Esophagus squamous epithelium (tissue), 5 donors: ENCODE results near the gene CMTM3. TPM values are rescaled to one million over a fixed set of nuclear protein-coding genes. Genes with fewer than 3 reads are reported as not detected.

Experiments
- DNase-seq: peaks from one replicate; lab custom pipeline; 2025; lab: John Stamatoyannopoulos, UW
- H3K27ac ChIP-seq, 4 donors: fragments of 200-600 bp; sonication (generic); one replicate each; pipeline ENCODE4 v1.5.1; 2016 to 2019; ENCODE audit warnings: mild to moderate bottlenecking in 1 of 4
- H3K27me3 ChIP-seq, 4 donors: fragments of 200-600 bp; sonication (generic); 1 replicate in 3 of 4; 2 replicates in 1 of 4; pipeline versions ENCODE4 v1.5.1 to v1.6.0; 2017 to 2021; ENCODE audit warnings: antibody characterized with exemption in 1 of 4
- H3K36me3 ChIP-seq, 3 donors: fragments of 200-600 bp; sonication (generic); one replicate each; pipeline ENCODE4 v1.5.1; 2016 to 2019
- H3K4me1 ChIP-seq, 3 donors: fragments of 200-600 bp; sonication (generic); one replicate each; pipeline ENCODE4 v1.5.1; 2017 to 2019
- H3K4me3 ChIP-seq, 4 donors: fragments of 200-600 bp; sonication (generic); 1 replicate in 3 of 4; 2 replicates in 1 of 4; pipeline ENCODE4 v1.5.1; 2016 to 2019; ENCODE audit warnings: mild to moderate bottlenecking in 2 of 4, moderate library complexity in 1 of 4
- H3K9me3 ChIP-seq, 3 donors: fragments of 200-600 bp; sonication (generic); one replicate each; pipeline ENCODE4 v1.5.1; 2016 to 2019
- CTCF ChIP-seq, 6 experiments: fragments of 450-650 bp in 4 of 6; fragments of 200-600 bp in 2 of 6; sonication (generic) in 2 of 6; IDR thresholded peaks; one replicate each; pipeline ENCODE4 v1.5.1; 2016 to 2019; ENCODE audit warnings: antibody characterized with exemption in 6 of 6, mild to moderate bottlenecking in 4 of 6, moderate library complexity in 4 of 6
- POLR2A ChIP-seq, 4 donors: fragments of 450-650 bp; IDR thresholded peaks; one replicate each; pipeline ENCODE4 v1.6.1; 2017; ENCODE audit warnings: antibody characterized with exemption in 4 of 4, mild to moderate bottlenecking in 4 of 4, moderate library complexity in 3 of 4
- WGBS, 2 donors: methylation state at CpG; one replicate each; pipeline ENCODE4 v1.1.5; 2018; 5-methylcytosine and 5-hydroxymethylcytosine counted together
- intact Hi-C: fragments of 100-400 bp; cut with DNase I; formaldehyde crosslinking; loops from one replicate; pipeline ENCODE4 v1.15.0; 2022
- total RNA-seq, 4 donors: library from RNA; depleted of rRNA; stranded (reverse); fragments of >200 nt; gene quantifications; one replicate each; pipeline ENCODE4 v1.1.0, GENCODE V29; 2016
- donor health status: DM: yes; HTN: yes; CAD: no.

The CMTM3 gene
- total RNA-seq, 4 donors from 2014 or later: 4.0 to 19.6 (median 8.9) TPM

GRCh38 chr16:66616169-66616568 lies 11.7 kb downstream of the CMTM3 start:
- Histone ChIP-seq H3K9me3 (no peaks in the 10 kb centered on the region), H3K27me3 (no peaks in the 10 kb centered on the region), H3K4me3 (no peak overlapping the region), H3K27ac (no peak overlapping the region), H3K36me3 (peaks cover 5 to 61% (median 14%) of the 10 kb centered on the region in 3 donors), H3K4me1 (peaks cover 14 to 34% (median 20%) of the 10 kb centered on the region in 3 donors)
- TF ChIP-seq POLR2A (IDR thresholded peaks at IDR 0.05) (no peak), CTCF (IDR thresholded peaks at IDR 0.05) (no peak)
- 89 to 92% methylated on average over 4 of the region's 4 CpGs for WGBS, 2 donors
- intact Hi-C loops: no loop called here
- DNase-seq: no peak

- DNase-seq: no peak
- intact Hi-C loops: no loop called here
- TF ChIP-seq CTCF (IDR thresholded peaks at IDR 0.05) (no peak), POLR2A (IDR thresholded peaks at IDR 0.05) (no peak)
- Histone ChIP-seq H3K27me3 (no peaks in the 10 kb centered on the region), H3K27ac (no peak overlapping the region), H3K4me1 (peaks cover 14 to 34% (median 20%) of the 10 kb centered on the region in 3 donors), H3K4me3 (no peak overlapping the region), H3K9me3 (no peaks in the 10 kb centered on the region), H3K36me3 (peaks cover 2 to 61% (median 14%) of the 10 kb centered on the region in 3 donors)
- 77 to 85% methylated on average over 7 to 9 of the region's 9 CpGs for WGBS, 2 donors
These were observed 12.1 kb downstream of the CMTM3 start for GRCh38 chr16:66616592-66616991.

- H3K27ac ChIP-seq: peak overlapping the region in 1 of 4 donors; percentile 82
- no peaks in the 10 kb centered on the region for H3K9me3 ChIP-seq
- H3K27me3 ChIP-seq: no peaks in the 10 kb centered on the region
- DNase-seq: no peak
- intact Hi-C loops: no loop called here
- TF ChIP-seq POLR2A (IDR thresholded peaks at IDR 0.05) (no peak), CTCF (IDR thresholded peaks at IDR 0.05) (no peak)
- H3K36me3 ChIP-seq: peaks cover 0 to 61% (median 10%) of the 10 kb centered on the region in 3 donors
- 46 to 81% methylated on average over 1 to 2 of the region's 2 CpGs for WGBS, 2 donors
- no peak overlapping the region for H3K4me3 ChIP-seq
- H3K4me1 ChIP-seq: peaks cover 14 to 34% (median 20%) of the 10 kb centered on the region in 3 donors
These were observed 12.5 kb downstream of the CMTM3 start for GRCh38 chr16:66617010-66617434.

GRCh38 chr16:66617728-66618127 lies 13.2 kb downstream of the CMTM3 start:
- intact Hi-C loops: no loop called here
- 33 to 56% methylated on average over 6 to 7 of the region's 7 CpGs for WGBS, 2 donors
- H3K27me3 ChIP-seq: no peaks in the 10 kb centered on the region
- H3K4me3 ChIP-seq: no peak overlapping the region
- peaks cover 0 to 59% (median 3%) of the 10 kb centered on the region in 3 donors for H3K36me3 ChIP-seq
- H3K4me1 ChIP-seq: peaks cover 14 to 34% (median 20%) of the 10 kb centered on the region in 3 donors
- H3K27ac ChIP-seq: peak overlapping the region; percentile 7 to 82 (median 70)
- no peak for DNase-seq
- no peak for TF ChIP-seq CTCF (IDR thresholded peaks at IDR 0.05)
- TF ChIP-seq POLR2A (IDR thresholded peaks at IDR 0.05): no peak
- no peaks in the 10 kb centered on the region for H3K9me3 ChIP-seq

- 19 to 23% methylated on average over 9 to 10 of the region's 10 CpGs for WGBS, 2 donors
- TF ChIP-seq CTCF (IDR thresholded peaks at IDR 0.05) (no peak), POLR2A (IDR thresholded peaks at IDR 0.05) (no peak)
- H3K36me3 ChIP-seq: peaks cover 0 to 59% (median 0%) of the 10 kb centered on the region in 3 donors
- H3K27me3 ChIP-seq: no peaks in the 10 kb centered on the region
- H3K4me1 ChIP-seq: peaks cover 14 to 34% (median 20%) of the 10 kb centered on the region in 3 donors
- H3K4me3 ChIP-seq: no peak overlapping the region
- DNase-seq: no peak
- no peaks in the 10 kb centered on the region for H3K9me3 ChIP-seq
- peak overlapping the region; percentile 66 to 82 (median 74) for H3K27ac ChIP-seq
- intact Hi-C loops: no loop called here
These were observed 14.3 kb downstream of the CMTM3 start for GRCh38 chr16:66618588-66619375.
